Frontal cortex (tissue), 4 donors: ENCODE measurements around the gene FBXO31. TPM values are rescaled to one million over a fixed set of nuclear protein-coding genes. Genes with fewer than 3 reads are reported as not detected.

Source experiments
- DNase-seq, 2 donors: peaks; one replicate each; pipeline ENCODE4 v3.0.0; 2012; ENCODE audit warnings: low spot score in 2 of 2
- FAIRE-seq: peaks from 2 replicates; lab custom pipeline; 2012; peaks lifted over from hg19 to GRCh38; lab: Jason Lieb, UNC
- total RNA-seq: library from RNA; depleted of rRNA; stranded (reverse); fragments of >200 nt; gene quantifications from one replicate; pipeline ENCODE4 v1.2.3, GENCODE V29; 2014
- donor health status: control.
- donor health status: control.
- donor health status: control.

The FBXO31 gene
- total RNA-seq, 1 donor from 2014 or later: 22.8 TPM

GRCh38 chr16:87317750-87318644 lies 65.6 kb downstream of the FBXO31 start:
- FAIRE-seq (no peak), DNase-seq (no peak)

DNA sequence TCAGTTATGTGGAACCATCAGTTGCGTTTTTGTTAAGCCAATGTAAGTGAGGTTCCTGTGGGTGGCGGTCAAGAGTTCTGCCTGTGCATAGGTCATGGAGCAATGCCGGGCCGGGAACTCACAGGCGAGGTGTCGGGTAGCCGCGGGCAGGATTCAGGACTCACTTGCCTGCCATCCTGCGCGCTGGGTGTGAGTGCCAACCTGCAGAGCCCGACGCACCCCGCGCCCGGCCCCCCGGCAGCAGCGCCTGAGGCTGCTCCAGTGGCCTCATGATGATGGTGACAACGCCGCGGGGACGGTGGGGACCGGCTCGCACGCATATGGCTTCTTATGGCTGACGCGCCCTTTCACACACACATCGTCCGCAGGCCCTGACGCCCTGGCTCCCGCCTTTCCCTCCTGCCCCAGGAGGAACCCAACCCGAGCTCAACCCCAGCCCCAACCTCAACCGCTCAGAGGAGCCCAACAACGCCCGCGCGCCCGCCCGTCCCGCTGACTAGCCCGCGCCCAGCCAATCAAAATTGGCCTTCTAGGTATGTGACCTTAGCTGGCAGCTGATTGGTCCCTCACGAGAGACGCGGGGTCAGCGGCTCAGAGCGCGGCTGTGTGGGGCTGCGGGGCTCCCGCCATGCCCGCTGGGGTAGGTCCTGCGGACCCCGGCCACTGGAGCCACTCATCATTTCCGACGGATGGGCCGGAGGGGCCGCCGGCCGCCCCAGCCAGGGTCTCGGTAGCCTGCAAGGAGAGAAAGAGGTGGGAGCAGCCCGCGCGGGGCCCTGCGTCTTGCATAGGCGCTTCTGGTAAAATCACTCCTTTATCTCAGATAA lies 66.4 kb downstream of the FBXO31 start, which contains the start of gene C16orf95:
Gene C16orf95, minus strand, starts transcription at position 470 of the 827 bp plus-strand sequence. Its CDS starts 150 bp downstream, at position 320.
- DNase-seq (peak; percentile 95 to 96), FAIRE-seq (no peak)

DNA sequence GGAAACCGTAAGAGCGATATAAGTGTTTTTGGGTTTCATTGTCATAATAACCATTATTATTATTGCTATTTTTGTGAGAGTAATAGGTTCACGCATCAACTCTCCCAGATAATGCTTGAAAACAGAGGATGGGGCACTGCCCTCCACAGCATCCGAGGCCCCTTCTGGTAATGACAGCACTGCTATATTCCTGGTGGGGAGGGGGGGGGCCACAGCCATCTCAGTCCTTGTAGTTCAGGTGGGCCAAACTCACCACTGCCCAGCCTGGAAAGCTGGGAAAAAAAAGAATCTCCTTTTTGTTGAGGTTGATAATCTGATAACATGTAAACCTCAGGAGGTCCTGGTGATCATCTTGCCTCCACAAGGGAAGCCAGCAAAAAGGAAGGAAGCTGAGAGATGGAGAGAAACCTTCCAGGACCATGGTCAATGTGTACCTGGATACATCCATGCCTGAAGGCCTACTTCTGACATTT lies 67.1 kb downstream of the FBXO31 start:
- no peak for FAIRE-seq

DNA sequence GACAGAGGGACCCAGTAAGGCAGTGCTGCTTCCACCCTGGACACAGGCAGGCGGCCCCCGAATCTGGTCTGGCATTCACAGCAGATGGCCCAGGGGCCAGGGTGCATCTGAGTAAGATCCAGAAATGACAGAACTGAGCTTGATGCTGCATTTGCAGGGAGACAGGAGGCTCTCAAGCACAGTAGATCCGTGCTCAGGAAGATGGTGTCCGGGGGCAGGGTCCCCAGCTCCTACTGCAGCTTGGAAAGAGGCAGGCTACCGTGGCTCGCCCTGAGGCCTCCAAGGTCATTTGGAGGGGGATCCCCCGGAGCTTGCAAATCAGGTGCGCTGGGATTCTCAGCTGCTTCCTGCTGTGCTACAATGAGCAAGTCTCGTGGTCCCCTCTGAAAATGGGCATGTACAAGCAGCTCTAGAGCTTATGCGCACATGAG lies 68.6 kb downstream of the FBXO31 start:
- DNase-seq (no peak), FAIRE-seq (no peak)

More for the DNA sequence above, 67.1 kb downstream of the FBXO31 start:
- no peak for DNase-seq

DNA sequence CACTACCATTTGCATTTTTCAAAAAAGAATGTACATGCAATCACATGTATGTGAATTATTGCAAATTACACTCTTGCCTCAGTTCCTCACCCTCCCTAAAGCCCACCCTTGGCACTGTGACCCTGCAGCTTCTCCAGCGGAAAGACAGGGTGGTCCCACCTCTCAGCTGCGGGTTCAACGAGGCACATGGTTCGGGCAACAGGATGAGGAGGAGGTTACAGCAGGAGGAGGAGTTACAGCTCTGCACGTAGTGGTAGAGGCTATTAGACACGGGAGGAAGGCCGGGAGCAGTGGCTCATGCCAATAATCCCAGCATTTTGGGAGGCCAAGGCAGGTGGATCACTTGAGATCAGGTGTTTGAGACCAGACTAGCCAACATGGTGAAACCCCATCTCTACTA lies 71.6 kb downstream of the FBXO31 start:
- no peak for FAIRE-seq
- no peak for DNase-seq

DNA sequence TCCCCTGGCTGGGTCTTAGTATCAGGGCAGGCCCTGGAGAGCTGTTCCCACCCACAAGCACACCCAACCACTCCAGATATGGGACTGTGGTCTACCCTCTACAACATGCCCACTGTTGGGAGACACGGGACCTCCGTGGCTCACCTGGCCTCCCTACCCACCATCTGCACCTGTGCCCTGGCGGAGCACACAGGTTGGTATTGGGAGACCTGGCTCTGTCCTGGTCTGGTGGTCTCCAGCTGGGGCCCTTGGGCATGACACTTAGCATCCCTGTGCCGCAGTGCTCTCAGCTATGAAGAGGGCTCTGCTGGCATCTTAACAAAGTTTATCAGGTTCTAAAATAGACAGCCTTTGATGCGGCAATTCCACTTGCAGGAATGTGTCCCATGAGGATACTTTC lies 72.2 kb downstream of the FBXO31 start:
- FAIRE-seq: no peak
- no peak for DNase-seq

- no peak for DNase-seq
- FAIRE-seq: no peak
Measured at GRCh38 chr16:87310610-87311009, 73.0 kb downstream of the FBXO31 start.

GRCh38 chr16:87309620-87310525 lies 73.7 kb downstream of the FBXO31 start:
- no peak for DNase-seq
- no peak for FAIRE-seq

- DNase-seq (no peak), FAIRE-seq (no peak)
Measured at GRCh38 chr16:87308826-87309225, 74.8 kb downstream of the FBXO31 start.

DNA sequence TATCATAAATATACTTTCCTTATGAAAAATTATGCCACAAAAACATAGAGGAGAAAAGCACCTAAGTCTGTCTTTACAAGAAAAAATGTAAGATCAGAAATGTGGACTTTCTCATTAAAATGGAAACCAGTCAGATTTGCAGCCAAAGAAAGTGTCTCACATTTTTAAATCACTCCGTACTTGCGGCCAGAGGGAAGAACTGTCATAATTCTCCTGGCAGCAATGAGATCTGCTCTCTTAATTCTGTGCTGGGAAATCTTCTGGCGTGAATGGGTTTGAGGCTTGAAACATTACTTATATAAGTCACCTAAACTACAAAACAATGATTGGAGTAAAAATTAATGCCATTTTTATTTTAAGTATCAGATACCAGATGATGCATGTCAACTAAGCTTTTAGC lies 77.1 kb downstream of the FBXO31 start:
- DNase-seq (no peak), FAIRE-seq (no peak)

GRCh38 chr16:87305505-87306391 lies 77.8 kb downstream of the FBXO31 start:
- FAIRE-seq: no peak

DNA sequence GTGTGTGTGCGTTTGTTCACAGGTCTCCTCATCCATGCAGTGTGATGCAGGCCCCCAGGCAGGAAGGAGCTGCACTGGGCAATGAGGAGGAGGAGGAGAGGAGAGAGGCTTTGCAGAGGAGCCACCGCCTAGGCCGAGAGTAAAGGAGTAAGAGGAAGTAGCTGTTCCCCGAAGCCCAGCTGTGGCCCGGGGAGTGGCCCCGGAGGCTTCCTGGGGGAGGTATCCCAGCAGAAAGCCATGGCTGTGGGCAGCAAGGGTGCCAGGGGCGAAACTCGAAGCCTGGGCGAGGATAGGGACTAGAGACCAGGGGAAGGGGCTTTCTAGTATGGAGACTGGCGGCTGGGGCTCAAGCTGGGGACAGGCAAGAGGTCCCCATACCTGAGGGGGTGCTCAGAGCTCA lies 78.6 kb downstream of the FBXO31 start:
- FAIRE-seq (no peak), DNase-seq (no peak)

More at GRCh38 chr16:87305505-87306391, 77.8 kb downstream of the FBXO31 start:
- no peak for DNase-seq

DNA sequence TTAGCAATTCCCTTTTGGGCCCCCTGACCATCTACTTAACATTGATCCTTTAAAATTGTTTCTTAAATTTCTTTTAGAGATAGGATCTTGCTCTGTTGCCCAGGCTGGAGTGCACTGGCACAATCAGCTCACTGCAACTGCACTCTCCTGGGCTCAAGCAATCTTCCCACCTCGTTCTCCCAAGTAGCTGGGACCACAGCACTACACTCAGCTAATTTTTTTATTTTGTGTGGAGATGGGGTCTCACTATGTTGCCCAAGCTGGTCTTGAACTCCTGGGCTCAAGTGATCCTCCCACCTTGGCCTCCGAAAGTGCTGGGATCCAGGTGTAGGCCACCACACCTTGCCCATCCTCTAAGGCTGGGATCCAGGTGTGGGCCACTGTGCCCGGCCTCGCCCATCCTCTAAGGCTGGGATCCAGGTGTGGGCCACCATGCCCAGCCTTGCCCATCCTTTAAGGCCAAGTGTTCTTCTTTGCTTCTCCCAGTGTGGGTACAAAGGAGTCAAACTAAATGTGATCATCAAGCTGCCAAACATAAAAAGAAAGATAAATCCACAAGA lies 79.5 kb downstream of the FBXO31 start:
- FAIRE-seq: no peak
- DNase-seq: no peak

GRCh38 chr16:87303431-87303930 lies 80.1 kb downstream of the FBXO31 start:
- no peak for DNase-seq
- no peak for FAIRE-seq

DNA sequence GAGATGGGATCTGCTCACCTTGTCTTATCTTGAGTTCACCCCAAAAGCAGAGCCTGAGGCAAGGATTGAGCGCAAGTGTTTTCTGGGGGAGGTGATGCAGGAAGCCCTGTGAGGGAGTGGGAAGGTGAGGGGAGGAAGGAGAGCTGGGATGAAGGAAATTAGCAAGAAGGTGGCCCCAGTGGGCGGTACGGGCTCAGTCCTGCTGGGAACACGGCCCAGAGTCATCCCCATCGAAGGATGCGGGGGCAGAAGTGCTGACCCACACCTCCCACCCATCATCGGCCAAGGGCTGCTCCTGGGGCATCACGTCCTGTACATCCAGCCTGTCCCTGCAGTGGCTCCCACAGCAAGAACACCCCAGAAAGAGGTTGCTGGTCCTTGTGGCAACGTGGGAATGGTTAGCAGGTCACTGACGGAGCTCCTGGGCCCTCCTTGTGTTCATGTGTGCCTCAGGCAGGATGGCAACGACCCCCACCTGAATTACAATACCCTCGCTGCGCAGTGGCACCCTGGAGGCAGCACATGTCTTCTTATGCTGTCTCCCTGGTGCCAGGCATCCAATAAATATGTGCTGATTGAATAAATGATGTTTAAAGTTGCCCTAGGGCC lies 84.6 kb downstream of the FBXO31 start:
- no peak for DNase-seq
- no peak for FAIRE-seq

GRCh38 chr16:87297918-87298631 lies 85.5 kb downstream of the FBXO31 start:
- no peak for FAIRE-seq
- DNase-seq: peak in 1 of 2 donors; percentile 56

GRCh38 chr16:87297407-87297806 lies 86.2 kb downstream of the FBXO31 start:
- no peak for FAIRE-seq

More at GRCh38 chr16:87297407-87297806, 86.2 kb downstream of the FBXO31 start:
- DNase-seq: no peak
